GM23338 (cell line): ENCODE data around the gene XRCC4. TPM values are rescaled to one million over a fixed set of nuclear protein-coding genes. Genes with fewer than 3 reads are reported as not detected.

Experiments
- CREB1 ChIP-seq: fragments of 250-450 bp; sonication (Bioruptor Pico); IDR thresholded peaks from 2 replicates; pipeline ENCODE4 v1.5.0; 2020; ENCODE audit warnings: low read depth, mild to moderate bottlenecking, moderate library complexity
- EZH2 ChIP-seq: fragments of 200-600 bp; sonication (generic); IDR thresholded peaks from one replicate; pipeline ENCODE4 v1.8.0; 2017; ENCODE audit warnings: antibody characterized with exemption, mild to moderate bottlenecking, low read depth; ENCODE audit not compliant: unreplicated experiment
- EZH2phosphoT487 ChIP-seq: fragments of 200-600 bp; sonication (generic); IDR thresholded peaks from one replicate; pipeline ENCODE4 v1.8.1; 2018; ENCODE audit warnings: antibody characterized with exemption; ENCODE audit not compliant: unreplicated experiment
- JUNB ChIP-seq: IDR thresholded peaks from one replicate; pipeline ENCODE4 v1.6.1; 2016; ENCODE audit warnings: antibody characterized with exemption; ENCODE audit not compliant: unreplicated experiment
- POLR2AphosphoS5 ChIP-seq: IDR thresholded peaks from 2 replicates; pipeline ENCODE4 v1.6.1; 2016; ENCODE audit warnings: antibody characterized with exemption, low read depth
- STAT1 ChIP-seq: IDR thresholded peaks from one replicate; pipeline ENCODE4 v1.6.1; 2016; ENCODE audit warnings: antibody characterized with exemption; ENCODE audit not compliant: unreplicated experiment
- ZNF114 ChIP-seq: fragments of 250-450 bp; sonication (Bioruptor Pico); IDR thresholded peaks from 2 replicates; pipeline ENCODE4 v1.5.0; 2020; ENCODE audit warnings: mild to moderate bottlenecking, moderate library complexity
- ZNF331 ChIP-seq: fragments of 250-450 bp; sonication (Bioruptor Pico); IDR thresholded peaks from 2 replicates; pipeline ENCODE4 v1.5.0; 2020; ENCODE audit warnings: low read depth, mild to moderate bottlenecking, moderate library complexity
- polyA plus RNA-seq: library from polyadenylated mRNA; unstranded; fragments of >200 nt; fragmentation: Nextera tagmentation; extraction: Ambion mirVana; gene quantifications from 2 replicates; pipeline ENCODE4 v1.2.1, GENCODE V29; 2016
- total RNA-seq: library from RNA; depleted of rRNA; stranded (reverse); fragments of >200 nt; shearing (Covaris generic); gene quantifications from 2 replicates; pipeline ENCODE4 v1.2.3, GENCODE V29; 2014
- TF ChIP-seq, protein P1 (sequence below): fragments of 250-450 bp; sonication (Bioruptor Pico); IDR thresholded peaks from 2 replicates; pipeline ENCODE4 v1.5.0; 2020; ENCODE audit warnings: mild to moderate bottlenecking, moderate library complexity
- TF ChIP-seq, protein P2 (sequence below): IDR thresholded peaks from 2 replicates; pipeline ENCODE4 v1.6.1; 2016; ENCODE audit warnings: antibody characterized with exemption
- TF ChIP-seq, protein P3 (sequence below), 2 experiments: fragments of 200-600 bp in 1 of 2; sonication (generic) in 1 of 2; conservative IDR thresholded peaks; 2 replicates each; pipeline versions ENCODE4 v1.5.1 to v1.6.1; 2016 to 2017; ENCODE audit warnings: antibody characterized with exemption in 2 of 2, low read depth in 2 of 2, mild to moderate bottlenecking in 2 of 2, moderate library complexity in 1 of 2

The XRCC4 gene
- total and polyA plus RNA-seq, 2 experiments from 2014 or later, result 11.5 to 22.4 TPM

DNA sequence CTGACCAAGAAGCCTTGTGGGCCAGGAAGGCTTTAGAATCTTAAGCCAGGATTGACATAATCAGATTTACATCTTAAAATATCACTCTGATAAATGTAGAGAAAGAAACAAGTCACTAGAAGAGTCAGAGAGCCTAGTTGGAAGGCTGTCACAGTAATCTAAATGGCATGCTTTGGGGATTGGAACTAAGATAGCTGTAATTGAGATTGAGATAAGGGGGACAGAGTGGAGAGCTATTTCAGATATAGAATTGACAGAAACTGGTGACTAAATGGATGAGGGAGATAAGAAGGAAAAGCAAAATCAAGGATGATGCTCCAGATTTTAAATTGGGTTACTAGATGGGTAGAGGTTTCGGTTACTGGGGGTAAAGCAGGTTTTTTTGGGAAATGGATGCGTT, 100.5 kb downstream of the XRCC4 start (continued):
- TF ChIP-seq, protein P1, sequence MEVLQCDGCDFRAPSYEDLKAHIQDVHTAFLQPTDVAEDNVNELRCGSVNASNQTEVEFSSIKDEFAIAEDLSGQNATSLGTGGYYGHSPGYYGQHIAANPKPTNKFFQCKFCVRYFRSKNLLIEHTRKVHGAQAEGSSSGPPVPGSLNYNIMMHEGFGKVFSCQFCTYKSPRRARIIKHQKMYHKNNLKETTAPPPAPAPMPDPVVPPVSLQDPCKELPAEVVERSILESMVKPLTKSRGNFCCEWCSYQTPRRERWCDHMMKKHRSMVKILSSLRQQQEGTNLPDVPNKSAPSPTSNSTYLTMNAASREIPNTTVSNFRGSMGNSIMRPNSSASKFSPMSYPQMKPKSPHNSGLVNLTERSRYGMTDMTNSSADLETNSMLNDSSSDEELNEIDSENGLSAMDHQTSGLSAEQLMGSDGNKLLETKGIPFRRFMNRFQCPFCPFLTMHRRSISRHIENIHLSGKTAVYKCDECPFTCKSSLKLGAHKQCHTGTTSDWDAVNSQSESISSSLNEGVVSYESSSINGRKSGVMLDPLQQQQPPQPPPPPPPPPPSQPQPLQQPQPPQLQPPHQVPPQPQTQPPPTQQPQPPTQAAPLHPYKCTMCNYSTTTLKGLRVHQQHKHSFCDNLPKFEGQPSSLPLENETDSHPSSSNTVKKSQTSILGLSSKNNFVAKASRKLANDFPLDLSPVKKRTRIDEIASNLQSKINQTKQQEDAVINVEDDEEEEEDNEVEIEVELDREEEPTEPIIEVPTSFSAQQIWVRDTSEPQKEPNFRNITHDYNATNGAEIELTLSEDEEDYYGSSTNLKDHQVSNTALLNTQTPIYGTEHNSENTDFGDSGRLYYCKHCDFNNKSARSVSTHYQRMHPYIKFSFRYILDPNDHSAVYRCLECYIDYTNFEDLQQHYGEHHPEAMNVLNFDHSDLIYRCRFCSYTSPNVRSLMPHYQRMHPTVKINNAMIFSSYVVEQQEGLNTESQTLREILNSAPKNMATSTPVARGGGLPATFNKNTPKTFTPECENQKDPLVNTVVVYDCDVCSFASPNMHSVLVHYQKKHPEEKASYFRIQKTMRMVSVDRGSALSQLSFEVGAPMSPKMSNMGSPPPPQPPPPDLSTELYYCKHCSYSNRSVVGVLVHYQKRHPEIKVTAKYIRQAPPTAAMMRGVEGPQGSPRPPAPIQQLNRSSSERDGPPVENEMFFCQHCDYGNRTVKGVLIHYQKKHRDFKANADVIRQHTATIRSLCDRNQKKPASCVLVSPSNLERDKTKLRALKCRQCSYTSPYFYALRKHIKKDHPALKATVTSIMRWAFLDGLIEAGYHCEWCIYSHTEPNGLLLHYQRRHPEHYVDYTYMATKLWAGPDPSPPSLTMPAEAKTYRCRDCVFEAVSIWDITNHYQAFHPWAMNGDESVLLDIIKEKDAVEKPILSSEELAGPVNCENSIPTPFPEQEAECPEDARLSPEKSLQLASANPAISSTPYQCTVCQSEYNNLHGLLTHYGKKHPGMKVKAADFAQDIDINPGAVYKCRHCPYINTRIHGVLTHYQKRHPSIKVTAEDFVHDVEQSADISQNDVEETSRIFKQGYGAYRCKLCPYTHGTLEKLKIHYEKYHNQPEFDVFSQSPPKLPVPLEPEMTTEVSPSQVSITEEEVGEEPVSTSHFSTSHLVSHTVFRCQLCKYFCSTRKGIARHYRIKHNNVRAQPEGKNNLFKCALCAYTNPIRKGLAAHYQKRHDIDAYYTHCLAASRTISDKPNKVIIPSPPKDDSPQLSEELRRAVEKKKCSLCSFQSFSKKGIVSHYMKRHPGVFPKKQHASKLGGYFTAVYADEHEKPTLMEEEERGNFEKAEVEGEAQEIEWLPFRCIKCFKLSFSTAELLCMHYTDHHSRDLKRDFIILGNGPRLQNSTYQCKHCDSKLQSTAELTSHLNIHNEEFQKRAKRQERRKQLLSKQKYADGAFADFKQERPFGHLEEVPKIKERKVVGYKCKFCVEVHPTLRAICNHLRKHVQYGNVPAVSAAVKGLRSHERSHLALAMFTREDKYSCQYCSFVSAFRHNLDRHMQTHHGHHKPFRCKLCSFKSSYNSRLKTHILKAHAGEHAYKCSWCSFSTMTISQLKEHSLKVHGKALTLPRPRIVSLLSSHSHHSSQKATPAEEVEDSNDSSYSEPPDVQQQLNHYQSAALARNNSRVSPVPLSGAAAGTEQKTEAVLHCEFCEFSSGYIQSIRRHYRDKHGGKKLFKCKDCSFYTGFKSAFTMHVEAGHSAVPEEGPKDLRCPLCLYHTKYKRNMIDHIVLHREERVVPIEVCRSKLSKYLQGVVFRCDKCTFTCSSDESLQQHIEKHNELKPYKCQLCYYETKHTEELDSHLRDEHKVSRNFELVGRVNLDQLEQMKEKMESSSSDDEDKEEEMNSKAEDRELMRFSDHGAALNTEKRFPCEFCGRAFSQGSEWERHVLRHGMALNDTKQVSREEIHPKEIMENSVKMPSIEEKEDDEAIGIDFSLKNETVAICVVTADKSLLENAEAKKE (CRISPR knock-in tag), result no peak
- TF ChIP-seq ZNF331 (CRISPR knock-in tag) (no peak), POLR2AphosphoS5 (no peak), ZNF114 (CRISPR knock-in tag) (no peak), EZH2 (no peak), STAT1 (no peak), EZH2phosphoT487 (no peak), JUNB (no peak), CREB1 (CRISPR knock-in tag) (no peak)
- TF ChIP-seq, protein P2, sequence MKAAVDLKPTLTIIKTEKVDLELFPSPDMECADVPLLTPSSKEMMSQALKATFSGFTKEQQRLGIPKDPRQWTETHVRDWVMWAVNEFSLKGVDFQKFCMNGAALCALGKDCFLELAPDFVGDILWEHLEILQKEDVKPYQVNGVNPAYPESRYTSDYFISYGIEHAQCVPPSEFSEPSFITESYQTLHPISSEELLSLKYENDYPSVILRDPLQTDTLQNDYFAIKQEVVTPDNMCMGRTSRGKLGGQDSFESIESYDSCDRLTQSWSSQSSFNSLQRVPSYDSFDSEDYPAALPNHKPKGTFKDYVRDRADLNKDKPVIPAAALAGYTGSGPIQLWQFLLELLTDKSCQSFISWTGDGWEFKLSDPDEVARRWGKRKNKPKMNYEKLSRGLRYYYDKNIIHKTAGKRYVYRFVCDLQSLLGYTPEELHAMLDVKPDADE, result no peak
- TF ChIP-seq, protein P3, sequence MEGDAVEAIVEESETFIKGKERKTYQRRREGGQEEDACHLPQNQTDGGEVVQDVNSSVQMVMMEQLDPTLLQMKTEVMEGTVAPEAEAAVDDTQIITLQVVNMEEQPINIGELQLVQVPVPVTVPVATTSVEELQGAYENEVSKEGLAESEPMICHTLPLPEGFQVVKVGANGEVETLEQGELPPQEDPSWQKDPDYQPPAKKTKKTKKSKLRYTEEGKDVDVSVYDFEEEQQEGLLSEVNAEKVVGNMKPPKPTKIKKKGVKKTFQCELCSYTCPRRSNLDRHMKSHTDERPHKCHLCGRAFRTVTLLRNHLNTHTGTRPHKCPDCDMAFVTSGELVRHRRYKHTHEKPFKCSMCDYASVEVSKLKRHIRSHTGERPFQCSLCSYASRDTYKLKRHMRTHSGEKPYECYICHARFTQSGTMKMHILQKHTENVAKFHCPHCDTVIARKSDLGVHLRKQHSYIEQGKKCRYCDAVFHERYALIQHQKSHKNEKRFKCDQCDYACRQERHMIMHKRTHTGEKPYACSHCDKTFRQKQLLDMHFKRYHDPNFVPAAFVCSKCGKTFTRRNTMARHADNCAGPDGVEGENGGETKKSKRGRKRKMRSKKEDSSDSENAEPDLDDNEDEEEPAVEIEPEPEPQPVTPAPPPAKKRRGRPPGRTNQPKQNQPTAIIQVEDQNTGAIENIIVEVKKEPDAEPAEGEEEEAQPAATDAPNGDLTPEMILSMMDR (conservative IDR thresholded peaks at IDR 0.05; ENCODE audit: low read depth in 2 of 2), result no peak
